ENCODE data around the gene FCN3. TPM values are rescaled to one million over a fixed set of nuclear protein-coding genes. Genes with fewer than 3 reads are reported as not detected.

Gene FCN3
- total and polyA plus RNA-seq, 9 of the 15 experiments (the other 6 are each of a cell fraction or from before 2014, with no cell fraction given): 0.49 TPM; not detected in 8

GRCh38 chr1:27322569-27323240 is 51.9 kb downstream of the FCN3 start (continued):
- TF ChIP-seq ZSCAN29 (IDR thresholded peaks at IDR 0.05) (no peak), FOXP4 (CRISPR knock-in tag; IDR thresholded peaks at IDR 0.05; ENCODE audit: borderline replicate concordance) (0 out of 2 replicates have a peak, but pooled peaks have one; percentile 16), MEIS2 (IDR thresholded peaks at IDR 0.05; ENCODE audit: partially characterized antibody) (no peak), RBM14 (IDR thresholded peaks at IDR 0.05; ENCODE audit: borderline replicate concordance, insufficient read depth, low read depth, low read length) (no peak), PHB (CRISPR knock-in tag; IDR thresholded peaks at IDR 0.05) (peak; percentile 17; the same call in 1 of the 2 replicates), E2F1 (CRISPR knock-in tag; IDR thresholded peaks at IDR 0.05) (no peak), ZNF830 (CRISPR knock-in tag; IDR thresholded peaks at IDR 0.05) (peak; percentile 13; the same call in 1 of the 2 replicates), XRCC5 (IDR thresholded peaks at IDR 0.05; ENCODE audit: low read depth, low read length) (no peak), E2F6 (IDR thresholded peaks at IDR 0.05; ENCODE audit: borderline replicate concordance in 1 of 2, extremely low read depth in 1 of 2, insufficient read depth in 1 of 2, insufficient read length in 1 of 2, low read depth in 1 of 2, low read length in 1 of 2, poor library complexity in 1 of 2, severe bottlenecking in 1 of 2) (peak in 1 of 2 experiments; percentile 45), GATAD2A (IDR thresholded peaks at IDR 0.05) (no peak)
